HCT116 (cell line): Measurements from ENCODE around the gene RIPOR3. TPM values are rescaled to one million over a fixed set of nuclear protein-coding genes. Genes with fewer than 3 reads are reported as not detected.

Source experiments
- ATAC-seq: fragments of 200-7000 bp; cut with Tn5 transposase; 2 replicates; pipeline ENCODE4 v1.9.1; 2020; ENCODE audit warnings: mild to moderate bottlenecking, moderate library complexity
- BruUV-seq: library from RNA; stranded (reverse); fragments of 400-500 nt; replicated peaks from 2 replicates; lab custom pipeline; 2021; lab: Mats Ljungman, UMichigan
- CTCF ChIA-PET: fragments of 300-600 bp; sonication (Branson Sonifier 250); formaldehyde crosslinking; loops from one replicate; lab custom pipeline; 2021; ENCODE audit warnings: antibody characterized with exemption; lab: Charles Lee
- POLR2A ChIA-PET: fragments of 300-600, 350-600 bp; sonication (Branson Sonifier 250); formaldehyde crosslinking; loops from one replicate; lab custom pipeline; 2021; ENCODE audit warnings: antibody characterized with exemption; lab: Charles Lee
- RAD21 ChIA-PET, 2 experiments: fragments of 300-600 bp; sonication (Branson Sonifier 250); formaldehyde crosslinking; loops; one replicate each; lab custom pipeline; 2023; ENCODE audit warnings: low total read pairs in 2 of 2; ENCODE audit not compliant: uncharacterized antibody in 2 of 2, unreplicated experiment in 2 of 2, low non-redundant PET in 1 of 2; lab: Charles Lee
- DNase-seq: peaks from one replicate; pipeline ENCODE4 v3.0.0-alpha.2; 2010; ENCODE audit warnings: low read depth, low spot score
- H2AFZ ChIP-seq: fragments of 200-600 bp; shearing (Covaris generic), sonication (generic); 2 replicates; pipeline ENCODE4 v1.6.1; 2017; ENCODE audit warnings: low read depth, mixed run types, mixed read lengths, antibody characterized with exemption, low read length; ENCODE audit not compliant: poor library complexity, severe bottlenecking
- H3K27ac ChIP-seq: 2 replicates; pipeline ENCODE4 v1.5.1; 2012; ENCODE audit warnings: low read depth, low read length
- H3K27me3 ChIP-seq: fragments of 200-600 bp; sonication (generic); 2 replicates; pipeline ENCODE4 v1.6.1; 2016; ENCODE audit warnings: mixed run types, low read length, mixed read lengths; ENCODE audit not compliant: insufficient read depth
- H3K36me3 ChIP-seq, 2 experiments: fragments of 200-500 bp in 1 of 2; fragments of 200-600 bp in 1 of 2; sonication (Bioruptor generic) in 1 of 2; sonication (generic) in 1 of 2; 2 replicates each; pipeline versions ENCODE4 v1.5.1 to v1.6.1; 2014 to 2016; ENCODE audit warnings: low read length in 2 of 2, inconsistent platforms in 1 of 2, mixed read lengths in 1 of 2, mixed run types in 1 of 2; ENCODE audit not compliant: insufficient read depth in 2 of 2, control insufficient read depth in 1 of 2
- H3K4me1 ChIP-seq, 2 experiments: fragments of 200-600 bp in 1 of 2; sonication (generic) in 1 of 2; 2 replicates each; pipeline versions ENCODE4 v1.5.1 to v1.6.1; 2012 to 2017; ENCODE audit warnings: low read length in 2 of 2, inconsistent platforms in 1 of 2, mild to moderate bottlenecking in 1 of 2, mixed read lengths in 1 of 2, mixed run types in 1 of 2, moderate library complexity in 1 of 2; ENCODE audit not compliant: insufficient read depth in 2 of 2, control insufficient read depth in 1 of 2
- H3K4me2 ChIP-seq: fragments of 200-600 bp; sonication (generic); 2 replicates; pipeline ENCODE4 v1.6.1; 2017; ENCODE audit warnings: mixed run types, low read length, mixed read lengths
- H3K4me3 ChIP-seq, 2 experiments: fragments of 200-600 bp in 1 of 2; sonication (generic) in 1 of 2; replicated peaks in 1 of 2; 2 replicates each; pipeline ENCODE4 v1.5.1; 2011 to 2016; ENCODE audit warnings: low read length in 2 of 2, control low read depth in 1 of 2, low read depth in 1 of 2, mild to moderate bottlenecking in 1 of 2, mixed read lengths in 1 of 2, mixed run types in 1 of 2
- H3K79me2 ChIP-seq: fragments of 200-600 bp; sonication (generic); 2 replicates; pipeline ENCODE4 v1.6.1; 2017; ENCODE audit warnings: mild to moderate bottlenecking, mixed run types, low read length, moderate library complexity, mixed read lengths; ENCODE audit not compliant: insufficient read depth
- H3K9ac ChIP-seq: fragments of 200-600 bp; sonication (generic); 2 replicates; pipeline ENCODE4 v1.6.1; 2016; ENCODE audit warnings: low read length, mixed read lengths
- H3K9me2 ChIP-seq: fragments of 200-600 bp; sonication (generic), shearing (Covaris generic); 2 replicates; pipeline ENCODE4 v1.6.1; 2017; ENCODE audit warnings: mixed run types, mild to moderate bottlenecking, moderate library complexity; ENCODE audit not compliant: insufficient read depth
- H3K9me3 ChIP-seq, 2 experiments: fragments of 200-500 bp in 1 of 2; fragments of 200-600 bp in 1 of 2; sonication (Bioruptor generic) in 1 of 2; sonication (generic) in 1 of 2; 2 replicates each; pipeline ENCODE4 v1.6.1; 2014 to 2017; ENCODE audit warnings: low read length in 2 of 2, mixed read lengths in 2 of 2, inconsistent platforms in 1 of 2, low read depth in 1 of 2, mild to moderate bottlenecking in 1 of 2, mixed run types in 1 of 2, moderate library complexity in 1 of 2; ENCODE audit not compliant: control insufficient read depth in 1 of 2, insufficient read depth in 1 of 2
- H4K20me1 ChIP-seq: fragments of 200-600 bp; sonication (generic), shearing (Covaris generic); 2 replicates; pipeline ENCODE4 v1.6.1; 2017; ENCODE audit warnings: mixed run types, mild to moderate bottlenecking, moderate library complexity; ENCODE audit not compliant: insufficient read depth
- CEBPB ChIP-seq: IDR thresholded peaks from 2 replicates; pipeline ENCODE4 v1.6.1; 2012; ENCODE audit warnings: low read depth
- EZH2 ChIP-seq: fragments of 200-600 bp; sonication (generic); IDR thresholded peaks from 2 replicates; pipeline ENCODE4 v1.6.1; 2017; ENCODE audit warnings: antibody characterized with exemption, mixed run types
- EZH2phosphoT487 ChIP-seq: fragments of 200-600 bp; IDR thresholded peaks from 2 replicates; pipeline ENCODE4 v1.6.1; 2018; ENCODE audit warnings: antibody characterized with exemption, borderline replicate concordance
- FOSL1 ChIP-seq: IDR thresholded peaks from 2 replicates; pipeline ENCODE4 v1.6.1; 2012; ENCODE audit warnings: low read depth
- JUND ChIP-seq: IDR thresholded peaks from 2 replicates; pipeline ENCODE4 v1.6.1; 2012
- POLR2AphosphoS5 ChIP-seq: IDR thresholded peaks from 2 replicates; pipeline ENCODE4 v1.6.1; 2011; ENCODE audit warnings: mild to moderate bottlenecking, low read depth, low read length, moderate library complexity
- RAD21 ChIP-seq: IDR thresholded peaks from 2 replicates; pipeline ENCODE4 v1.6.1; 2012; ENCODE audit warnings: low read depth, mild to moderate bottlenecking
- SP1 ChIP-seq: IDR thresholded peaks from 2 replicates; pipeline ENCODE4 v1.6.1; 2012; ENCODE audit warnings: low read depth
- TCF7L2 ChIP-seq: IDR thresholded peaks from 2 replicates; pipeline ENCODE4 v1.7.0; 2011; ENCODE audit warnings: borderline replicate concordance, inconsistent platforms; ENCODE audit not compliant: insufficient read depth, insufficient read length; ENCODE audit errors: extremely low read depth
- YY1 ChIP-seq: IDR thresholded peaks from 2 replicates; pipeline ENCODE4 v1.6.1; 2011; ENCODE audit warnings: low read length, low read depth, moderate library complexity, mild to moderate bottlenecking; ENCODE audit not compliant: insufficient replicate concordance; ENCODE audit errors: extremely low read depth
- ZFX ChIP-seq: fragments of 450-650 bp; IDR thresholded peaks from 2 replicates; pipeline ENCODE4 v1.6.1; 2017
- intact Hi-C: fragments of 100-400 bp; cut with micrococcal nuclease; formaldehyde crosslinking; loops from 2 replicates; pipeline ENCODE4 v1.10.0; 2022
- total RNA-seq: library from RNA; stranded (reverse); gene quantifications from one replicate; pipeline ENCODE4 v1.2.1, GENCODE V29; 2021; ENCODE audit not compliant: unreplicated experiment
- TF ChIP-seq, protein P1 (sequence below): IDR thresholded peaks from 2 replicates; pipeline ENCODE4 v1.6.1; 2012; ENCODE audit warnings: low read depth
- TF ChIP-seq, protein P2 (sequence below): IDR thresholded peaks from 2 replicates; pipeline ENCODE4 v1.6.1; 2012

RIPOR3 gene
- total RNA-seq, 1 experiment from 2014 or later = 0.22 TPM

- Histone ChIP-seq H3K9ac (peak overlapping the region; percentile 52), H3K27ac (peak overlapping the region; percentile 55), H2AFZ (peak overlapping the region; percentile 98), H3K79me2 (no peaks in the 10 kb centered on the region), H3K9me2 (no peaks in the 10 kb centered on the region), H3K36me3 (no peaks in the 10 kb centered on the region), H3K27me3 (no peaks in the 10 kb centered on the region), H4K20me1 (no peaks in the 10 kb centered on the region), H3K4me1 (peaks cover 22 to 27% of the 10 kb centered on the region in 2 experiments), H3K4me2 (peak overlapping the region; percentile 71), H3K4me3 (peak overlapping the region in 1 of 2 experiments; percentile 35; a peak in 2 of 4 replicates), H3K9me3 (peaks cover 0 to 6% of the 10 kb centered on the region in 2 experiments; a peak in 1 of 4 replicates)
- RAD21 ChIA-PET = interaction anchor here in 1 of 2 experiments (0.6 kb wide), 1 partner anchor 10 kb away, joined by 3 read pairs; no protein-coding TSS in a partner anchor
- TSS peak; percentile 89 for BruUV-seq
- CTCF ChIA-PET = interaction anchor here (1.2 to 1.7 kb wide), 2 partner anchors 10 to 149 kb away, joined by 3 to 7 read pairs; partner anchors contain the start of gene BCAS4
- peak; percentile 69 for TF ChIP-seq SP1
- TF ChIP-seq TCF7L2 = no peak
- TF ChIP-seq JUND = no peak
- TF ChIP-seq ZFX = 0 out of 2 replicates have a peak, but pooled peaks have one; percentile 17
- peak; percentile 60 for TF ChIP-seq POLR2AphosphoS5
- TF ChIP-seq EZH2phosphoT487 = no peak
- no peak for TF ChIP-seq EZH2
- TF ChIP-seq, protein P1, sequence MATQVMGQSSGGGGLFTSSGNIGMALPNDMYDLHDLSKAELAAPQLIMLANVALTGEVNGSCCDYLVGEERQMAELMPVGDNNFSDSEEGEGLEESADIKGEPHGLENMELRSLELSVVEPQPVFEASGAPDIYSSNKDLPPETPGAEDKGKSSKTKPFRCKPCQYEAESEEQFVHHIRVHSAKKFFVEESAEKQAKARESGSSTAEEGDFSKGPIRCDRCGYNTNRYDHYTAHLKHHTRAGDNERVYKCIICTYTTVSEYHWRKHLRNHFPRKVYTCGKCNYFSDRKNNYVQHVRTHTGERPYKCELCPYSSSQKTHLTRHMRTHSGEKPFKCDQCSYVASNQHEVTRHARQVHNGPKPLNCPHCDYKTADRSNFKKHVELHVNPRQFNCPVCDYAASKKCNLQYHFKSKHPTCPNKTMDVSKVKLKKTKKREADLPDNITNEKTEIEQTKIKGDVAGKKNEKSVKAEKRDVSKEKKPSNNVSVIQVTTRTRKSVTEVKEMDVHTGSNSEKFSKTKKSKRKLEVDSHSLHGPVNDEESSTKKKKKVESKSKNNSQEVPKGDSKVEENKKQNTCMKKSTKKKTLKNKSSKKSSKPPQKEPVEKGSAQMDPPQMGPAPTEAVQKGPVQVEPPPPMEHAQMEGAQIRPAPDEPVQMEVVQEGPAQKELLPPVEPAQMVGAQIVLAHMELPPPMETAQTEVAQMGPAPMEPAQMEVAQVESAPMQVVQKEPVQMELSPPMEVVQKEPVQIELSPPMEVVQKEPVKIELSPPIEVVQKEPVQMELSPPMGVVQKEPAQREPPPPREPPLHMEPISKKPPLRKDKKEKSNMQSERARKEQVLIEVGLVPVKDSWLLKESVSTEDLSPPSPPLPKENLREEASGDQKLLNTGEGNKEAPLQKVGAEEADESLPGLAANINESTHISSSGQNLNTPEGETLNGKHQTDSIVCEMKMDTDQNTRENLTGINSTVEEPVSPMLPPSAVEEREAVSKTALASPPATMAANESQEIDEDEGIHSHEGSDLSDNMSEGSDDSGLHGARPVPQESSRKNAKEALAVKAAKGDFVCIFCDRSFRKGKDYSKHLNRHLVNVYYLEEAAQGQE = no peak
- no peak for TF ChIP-seq RAD21
- peak; percentile 4 for TF ChIP-seq YY1
- TF ChIP-seq, protein P2, sequence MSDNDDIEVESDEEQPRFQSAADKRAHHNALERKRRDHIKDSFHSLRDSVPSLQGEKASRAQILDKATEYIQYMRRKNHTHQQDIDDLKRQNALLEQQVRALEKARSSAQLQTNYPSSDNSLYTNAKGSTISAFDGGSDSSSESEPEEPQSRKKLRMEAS = peak; percentile 84
- no peak; the same call in 1 of the 2 replicates for TF ChIP-seq FOSL1
- TF ChIP-seq CEBPB = no peak
- DNase-seq (peak; percentile 80), ATAC-seq (peak; percentile 94)
- POLR2A ChIA-PET = interaction anchor here (0.7 to 1.2 kb wide), 3 partner anchors 10 to 84 kb away, joined by 3 to 6 read pairs (median 3); no protein-coding TSS in a partner anchor
- intact Hi-C loops = no loop called here
These were observed 45.9 kb downstream of the RIPOR3 start for GRCh38 chr20:50645253-50646068.
